Testis (tissue), 3 donors: ENCODE data around the gene TRIM26. TPM values are rescaled to one million over a fixed set of nuclear protein-coding genes. Genes with fewer than 3 reads are reported as not detected.

Experiments used
- DNase-seq: peaks from one replicate; pipeline ENCODE4 v3.0.0-alpha.2; 2019
- H3K27ac ChIP-seq, 2 donors: fragments of 200-600 bp; sonication (generic); one replicate each; pipeline ENCODE4 v1.5.1; 2019
- H3K27me3 ChIP-seq: fragments of 200-600 bp; sonication (generic); one replicate; pipeline ENCODE4 v1.5.1; 2019
- H3K36me3 ChIP-seq: fragments of 200-600 bp; sonication (generic); one replicate; pipeline ENCODE4 v1.5.1; 2017; ENCODE audit warnings: low read depth; ENCODE audit errors: missing control alignments
- H3K4me1 ChIP-seq: fragments of 200-600 bp; sonication (generic); one replicate; pipeline ENCODE4 v1.5.1; 2019
- H3K4me3 ChIP-seq, 2 donors: fragments of 200-600 bp; sonication (generic); one replicate each; pipeline ENCODE4 v1.5.1; 2017 to 2019
- H3K9me3 ChIP-seq: fragments of 200-600 bp; sonication (generic); one replicate; pipeline ENCODE4 v1.5.1; 2017
- POLR2A ChIP-seq: fragments of 450-650 bp; IDR thresholded peaks from one replicate; pipeline ENCODE4 v1.6.1; 2017; ENCODE audit warnings: antibody characterized with exemption, mild to moderate bottlenecking, moderate library complexity
- WGBS, 2 donors: methylation state at CpG; one replicate each; pipeline ENCODE4 v1.1.5; 2018; 5-methylcytosine and 5-hydroxymethylcytosine counted together
- intact Hi-C: fragments of 100-400 bp; cut with DNase I; formaldehyde crosslinking; loops from one replicate; pipeline ENCODE4 v1.15.1; 2023; ENCODE audit warnings: low total_unique reads
- polyA plus RNA-seq: library from polyadenylated mRNA; stranded (reverse); fragments of 350-450 nt; fragmentation: Illumina TruSeq; extraction: RNeasy Lipid Tissue Mini Kit (QIAGEN cat#74804); gene quantifications from one replicate; pipeline ENCODE4 v1.2.3, GENCODE V29; 2014; ENCODE audit warnings: low read depth, low replicate concordance; ENCODE audit not compliant: insufficient read depth
- total RNA-seq, 2 donors: library from RNA; depleted of rRNA; stranded (reverse); fragments of >200 nt; gene quantifications; one replicate each; pipeline ENCODE4 v1.2.3, GENCODE V29; 2016
- TF ChIP-seq, protein P1 (sequence below), 3 experiments: fragments of 450-650 bp in 2 of 3; fragments of 200-600 bp in 1 of 3; sonication (generic) in 1 of 3; IDR thresholded peaks; one replicate each; pipeline ENCODE4 v1.5.1; 2016 to 2019; ENCODE audit warnings: antibody characterized with exemption in 3 of 3, mild to moderate bottlenecking in 2 of 3, moderate library complexity in 1 of 3

Gene TRIM26
- total and polyA plus RNA-seq, 3 donors from 2014 or later, result 40.3 to 75.8 (median 67.1) TPM

DNA sequence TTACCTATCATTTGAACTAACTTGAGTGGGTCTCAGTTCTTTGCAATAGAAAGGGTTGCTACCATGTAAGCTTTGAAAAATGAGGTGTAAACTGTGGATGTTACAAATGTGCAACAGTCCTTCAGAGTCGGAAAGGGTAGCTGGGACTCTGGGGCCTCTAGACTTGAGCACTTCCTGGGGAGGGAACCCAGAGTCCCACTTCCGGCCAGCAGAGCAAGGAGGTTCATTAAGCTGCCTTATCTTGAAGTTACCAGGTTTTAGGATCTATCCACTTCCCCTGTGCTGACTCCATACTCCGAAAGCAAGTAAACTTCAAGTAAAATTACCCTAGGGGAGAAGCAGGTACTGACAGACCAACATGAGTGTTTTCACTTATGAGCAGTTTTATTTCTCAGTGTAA is 61.6 kb downstream of the TRIM26 start:
- H3K9me3 ChIP-seq, result no peaks in the 10 kb centered on the region
- WGBS, 2 donors, result 64 to 69% methylated on average over 3 of the region's 3 CpGs
- H3K27ac ChIP-seq, result no peak overlapping the region
- TF ChIP-seq, protein P1, sequence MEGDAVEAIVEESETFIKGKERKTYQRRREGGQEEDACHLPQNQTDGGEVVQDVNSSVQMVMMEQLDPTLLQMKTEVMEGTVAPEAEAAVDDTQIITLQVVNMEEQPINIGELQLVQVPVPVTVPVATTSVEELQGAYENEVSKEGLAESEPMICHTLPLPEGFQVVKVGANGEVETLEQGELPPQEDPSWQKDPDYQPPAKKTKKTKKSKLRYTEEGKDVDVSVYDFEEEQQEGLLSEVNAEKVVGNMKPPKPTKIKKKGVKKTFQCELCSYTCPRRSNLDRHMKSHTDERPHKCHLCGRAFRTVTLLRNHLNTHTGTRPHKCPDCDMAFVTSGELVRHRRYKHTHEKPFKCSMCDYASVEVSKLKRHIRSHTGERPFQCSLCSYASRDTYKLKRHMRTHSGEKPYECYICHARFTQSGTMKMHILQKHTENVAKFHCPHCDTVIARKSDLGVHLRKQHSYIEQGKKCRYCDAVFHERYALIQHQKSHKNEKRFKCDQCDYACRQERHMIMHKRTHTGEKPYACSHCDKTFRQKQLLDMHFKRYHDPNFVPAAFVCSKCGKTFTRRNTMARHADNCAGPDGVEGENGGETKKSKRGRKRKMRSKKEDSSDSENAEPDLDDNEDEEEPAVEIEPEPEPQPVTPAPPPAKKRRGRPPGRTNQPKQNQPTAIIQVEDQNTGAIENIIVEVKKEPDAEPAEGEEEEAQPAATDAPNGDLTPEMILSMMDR (IDR thresholded peaks at IDR 0.05), result no peak
- TF ChIP-seq POLR2A, result no peak
- H3K4me3 ChIP-seq, result no peak overlapping the region
- no peaks in the 10 kb centered on the region for H3K4me1 ChIP-seq
- no peak for DNase-seq
- H3K27me3 ChIP-seq, result no peaks in the 10 kb centered on the region
- intact Hi-C loops, result no loop called here
- H3K36me3 ChIP-seq, result no peaks in the 10 kb centered on the region

DNA sequence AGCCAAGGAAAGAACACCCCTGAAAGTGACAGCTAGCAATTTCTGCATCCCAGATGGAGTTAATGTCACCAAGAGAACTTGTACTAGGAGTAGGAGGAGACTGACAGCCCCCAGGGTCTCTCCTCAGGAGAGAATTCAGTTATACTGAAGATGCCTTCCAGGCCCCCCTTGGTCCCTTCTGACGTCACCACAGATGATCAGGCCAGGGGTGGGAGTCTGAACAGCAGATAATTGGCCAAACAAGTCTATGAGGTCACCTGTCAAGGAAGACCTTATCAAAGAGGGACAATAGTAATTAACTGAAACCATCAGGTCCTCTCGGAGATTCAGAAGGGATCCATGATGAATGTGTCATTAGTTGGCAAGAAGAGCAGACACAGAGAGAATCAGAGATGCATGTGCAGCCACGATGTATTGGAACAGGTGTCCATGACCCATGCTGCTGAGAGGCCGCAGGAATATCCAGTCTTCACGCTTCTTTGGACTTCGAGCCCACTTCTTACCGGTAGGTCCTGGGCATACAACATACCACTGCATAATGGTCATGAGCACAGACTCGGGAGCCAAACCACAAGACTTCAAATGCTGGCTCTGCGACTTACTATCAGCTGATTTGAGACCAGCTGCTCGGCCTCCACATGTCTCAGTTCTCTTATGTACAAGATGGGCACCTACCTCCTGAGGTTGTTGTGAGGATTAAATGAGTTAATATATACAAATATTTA is 62.4 kb downstream of the TRIM26 start:
- intact Hi-C loops, result no loop called here
- TF ChIP-seq, protein P1 (IDR thresholded peaks at IDR 0.05), result no peak
- no peak for TF ChIP-seq POLR2A
- Histone ChIP-seq H3K4me1 (no peaks in the 10 kb centered on the region), H3K4me3 (no peak overlapping the region), H3K27ac (no peak overlapping the region), H3K9me3 (no peaks in the 10 kb centered on the region), H3K27me3 (no peaks in the 10 kb centered on the region), H3K36me3 (no peaks in the 10 kb centered on the region)
- DNase-seq, result no peak
- WGBS, 2 donors, result 82 to 87% methylated on average over 10 of the region's 10 CpGs

DNA sequence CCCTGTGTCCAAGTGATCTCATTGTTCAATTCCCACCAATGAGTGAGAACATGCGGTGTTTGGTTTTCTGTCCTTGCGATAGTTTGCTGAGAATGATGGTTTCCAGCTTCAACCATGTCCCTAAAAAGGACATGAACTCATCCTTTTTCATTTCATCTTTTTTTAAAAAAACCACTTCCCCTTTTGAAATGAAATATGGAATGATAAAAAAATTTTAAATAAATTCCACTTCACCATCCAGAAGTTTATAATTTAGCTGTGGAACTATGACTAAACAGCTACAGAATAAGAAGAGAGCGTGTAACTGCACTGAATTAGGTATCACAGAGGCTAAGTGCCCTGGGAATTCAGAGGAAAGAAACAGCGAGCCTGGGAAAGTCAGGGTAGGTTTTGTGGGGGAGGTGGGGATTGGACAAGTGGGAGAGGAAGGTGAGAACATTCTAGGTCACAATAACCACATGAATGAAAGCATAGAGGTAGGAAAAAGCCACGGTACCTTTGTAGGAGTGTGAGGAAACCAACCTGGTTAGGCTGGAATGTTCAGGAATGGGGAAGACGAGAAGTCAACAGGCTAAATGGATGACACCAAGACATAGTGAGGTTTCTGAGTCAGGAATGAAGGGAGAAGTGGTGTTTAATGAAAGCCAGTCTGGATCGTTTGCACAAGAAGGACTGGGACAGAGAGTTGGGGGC is 63.2 kb downstream of the TRIM26 start:
- no peak for DNase-seq
- TF ChIP-seq, protein P1 (IDR thresholded peaks at IDR 0.05), result no peak
- no peak for TF ChIP-seq POLR2A
- Histone ChIP-seq H3K4me3 (no peak overlapping the region), H3K36me3 (no peaks in the 10 kb centered on the region), H3K27me3 (no peaks in the 10 kb centered on the region), H3K9me3 (no peaks in the 10 kb centered on the region), H3K27ac (no peak overlapping the region), H3K4me1 (no peaks in the 10 kb centered on the region)
- WGBS, 2 donors, result 71 to 74% methylated on average over 7 of the region's 7 CpGs
- intact Hi-C loops, result no loop called here

GRCh38 chr6:30149234-30149633 is 64.0 kb downstream of the TRIM26 start:
- no peak overlapping the region for H3K27ac ChIP-seq
- TF ChIP-seq, protein P1 (IDR thresholded peaks at IDR 0.05), result no peak
- no peak for TF ChIP-seq POLR2A
- intact Hi-C loops, result no loop called here
- H3K27me3 ChIP-seq, result no peaks in the 10 kb centered on the region
- no peak for DNase-seq
- H3K4me3 ChIP-seq, result no peak overlapping the region
- no peaks in the 10 kb centered on the region for H3K36me3 ChIP-seq
- 57 to 62% methylated on average over 3 of the region's 3 CpGs for WGBS, 2 donors
- no peaks in the 10 kb centered on the region for H3K4me1 ChIP-seq
- H3K9me3 ChIP-seq, result no peaks in the 10 kb centered on the region
